ENCODE results near the gene TMEM72. TPM values are rescaled to one million over a fixed set of nuclear protein-coding genes. Genes with fewer than 3 reads are reported as not detected.

The TMEM72 gene
- total RNA-seq, 1 experiment from 2014 or later = not detected

- Histone ChIP-seq H3K27me3 (ENCODE audit: insufficient read depth, low read length) (peaks cover 7% of the 10 kb centered on the region; the same call in 1 of the 2 replicates), H3K36me3 (ENCODE audit: control insufficient read depth in 1 of 2, insufficient read depth in 2 of 2, low read length in 2 of 2) (no peaks in the 10 kb centered on the region), H3K4me2 (ENCODE audit: low read length) (no peak overlapping the region), H3K4me1 (ENCODE audit: control insufficient read depth in 1 of 2, insufficient read depth in 2 of 2, low read length in 2 of 2) (peaks cover 10 to 18% of the 10 kb centered on the region in 2 experiments), H2AFZ (ENCODE audit: low read depth, low read length, poor library complexity, severe bottlenecking) (no peak overlapping the region), H3K9ac (ENCODE audit: low read length) (no peak overlapping the region), H3K79me2 (ENCODE audit: insufficient read depth, low read length) (no peaks in the 10 kb centered on the region), H3K9me2 (ENCODE audit: insufficient read depth) (no peaks in the 10 kb centered on the region), H3K9me3 (ENCODE audit: control insufficient read depth in 1 of 2, insufficient read depth in 1 of 2, low read depth in 1 of 2, low read length in 2 of 2) (no peaks in the 10 kb centered on the region), H3K27ac (ENCODE audit: low read depth, low read length) (no peak overlapping the region), H4K20me1 (ENCODE audit: insufficient read depth) (no peaks in the 10 kb centered on the region), H3K4me3 (replicated peaks in 1 of 2; ENCODE audit: low read depth in 1 of 2, low read length in 2 of 2) (no peak overlapping the region)
- ChIA-PET RAD21 (ENCODE audit: low non-redundant PET in 1 of 2, low total read pairs in 2 of 2, uncharacterized antibody in 2 of 2, unreplicated experiment in 2 of 2) (interaction anchor here in 1 of 2 experiments (0.5 kb wide), 1 partner anchor 476 kb away, joined by 3 read pairs; no protein-coding TSS in a partner anchor), POLR2A (no interaction called here), CTCF (interaction anchor here (0.8 to 1.7 kb wide), 3 partner anchors 9 to 551 kb away, joined by 3 read pairs; no protein-coding TSS in a partner anchor)
- intact Hi-C loops (cut with micrococcal nuclease) = loop anchor here (10.0 kb wide), 2 partner anchors 477 to 547 kb away; partner anchors contain the start of gene CXCL12
- TF ChIP-seq TCF7L2 (IDR thresholded peaks at IDR 0.05; ENCODE audit: borderline replicate concordance, extremely low read depth, insufficient read depth, insufficient read length) = no peak
- TF ChIP-seq EGR1 (IDR thresholded peaks at IDR 0.05; ENCODE audit: low read depth) = no peak
- TF ChIP-seq REST (IDR thresholded peaks at IDR 0.05; ENCODE audit: low read depth) = no peak
- no peak for TF ChIP-seq SIN3A (IDR thresholded peaks at IDR 0.05; ENCODE audit: low read depth)
- no peak for TF ChIP-seq SRF (IDR thresholded peaks at IDR 0.05; ENCODE audit: low read depth)
- DNase-seq (ENCODE audit: low read depth, low spot score) (no peak), ATAC-seq (no peak)
- BruUV-seq (replicated peaks) = no TSS peak
These were observed 49.0 kb upstream of the TMEM72 start for GRCh38 chr10:44862006-44862751.

Measured in HCT116 (cell line).